ENCODE results near the gene ATRNL1. TPM values are rescaled to one million over a fixed set of nuclear protein-coding genes. Genes with fewer than 3 reads are reported as not detected.
"Not testable (repeated sequence)": the region's sequence is repeated elsewhere in the genome, so short reads cannot be mapped to it uniquely, and the experiment has no call there.

ATRNL1 gene
- polyA plus RNA-seq, 3 donors = 0.09 to 0.94 (median 0.34) TPM

DNA sequence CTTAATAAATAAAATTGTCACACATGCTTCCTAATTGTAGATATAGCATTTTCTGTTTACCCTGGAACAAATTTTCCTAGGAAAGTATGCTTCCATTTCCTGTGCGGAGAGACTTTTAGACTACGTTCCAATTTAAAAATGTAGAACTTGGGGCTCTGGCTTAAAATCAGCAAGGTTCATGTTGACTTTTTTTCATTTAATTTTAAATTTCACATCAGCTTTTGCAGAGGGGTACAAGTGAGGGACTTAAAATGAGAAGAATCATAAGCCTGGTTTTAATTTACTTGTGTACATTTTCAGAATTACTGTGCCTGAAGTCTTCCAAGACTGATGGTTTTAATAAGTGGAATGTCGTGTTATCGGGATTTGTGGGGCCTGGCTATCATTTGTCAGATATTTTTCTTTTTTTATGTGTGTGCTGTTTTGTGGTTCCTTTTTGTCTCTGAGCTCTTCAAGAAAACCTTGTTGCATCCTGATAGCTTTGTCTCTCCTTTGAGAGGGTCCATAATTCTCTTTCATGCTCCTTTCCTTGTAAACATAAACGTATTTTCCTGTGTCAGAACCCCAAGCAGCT is 8.8 kb upstream of the ATRNL1 start:
- H3K27ac ChIP-seq (ENCODE audit: low read depth, low read length) = no peak overlapping the region
- 69 to 85% (median 73%) methylated on average over 5 of the region's 5 CpGs for WGBS, 3 donors

DNA sequence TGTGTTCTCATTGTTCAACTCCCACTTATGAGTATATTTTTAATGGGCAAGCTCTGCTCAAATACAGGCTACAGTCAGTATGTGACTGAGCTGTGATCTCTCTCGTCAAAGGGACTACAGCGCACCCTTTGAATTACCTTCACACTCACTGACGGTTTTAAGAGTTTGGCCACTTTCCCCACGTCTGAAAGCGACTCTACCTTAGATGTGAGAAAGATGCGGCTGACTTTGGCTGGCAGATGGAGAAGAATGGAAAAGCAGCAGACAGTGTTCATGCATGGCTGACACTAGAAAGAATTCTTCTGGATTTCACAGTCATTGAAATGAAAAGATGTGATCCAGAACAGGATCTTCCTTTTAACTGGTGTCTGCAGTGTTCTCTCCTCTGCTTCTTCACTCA is 2.0 kb upstream of the ATRNL1 start:
- H3K27ac ChIP-seq (ENCODE audit: low read depth, low read length) = no peak overlapping the region

DNA sequence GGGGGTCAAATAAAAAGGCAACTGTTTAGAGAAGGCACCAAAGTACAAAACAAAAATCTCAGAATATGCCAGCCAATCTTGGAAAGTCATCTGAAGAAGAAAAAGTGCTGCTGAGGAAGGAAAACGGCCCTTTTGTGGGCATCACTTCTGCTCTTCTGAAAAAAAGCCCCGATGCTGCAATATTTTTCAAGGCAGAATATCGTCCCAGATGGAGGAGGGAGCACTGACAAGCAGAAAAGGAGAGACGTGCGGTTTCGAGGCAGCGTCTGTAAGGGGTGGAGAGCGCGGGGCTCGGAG is 959 bp upstream of the ATRNL1 start:
- H3K27ac ChIP-seq (ENCODE audit: low read depth, low read length) = no peak overlapping the region
- WGBS, 3 donors = 0 to 4% (median 3%) methylated on average over 10 of the region's 10 CpGs

More for the DNA sequence above, 2.0 kb upstream of the ATRNL1 start:
- WGBS, 3 donors = 80 to 91% (median 90%) methylated on average over 6 of the region's 6 CpGs

DNA sequence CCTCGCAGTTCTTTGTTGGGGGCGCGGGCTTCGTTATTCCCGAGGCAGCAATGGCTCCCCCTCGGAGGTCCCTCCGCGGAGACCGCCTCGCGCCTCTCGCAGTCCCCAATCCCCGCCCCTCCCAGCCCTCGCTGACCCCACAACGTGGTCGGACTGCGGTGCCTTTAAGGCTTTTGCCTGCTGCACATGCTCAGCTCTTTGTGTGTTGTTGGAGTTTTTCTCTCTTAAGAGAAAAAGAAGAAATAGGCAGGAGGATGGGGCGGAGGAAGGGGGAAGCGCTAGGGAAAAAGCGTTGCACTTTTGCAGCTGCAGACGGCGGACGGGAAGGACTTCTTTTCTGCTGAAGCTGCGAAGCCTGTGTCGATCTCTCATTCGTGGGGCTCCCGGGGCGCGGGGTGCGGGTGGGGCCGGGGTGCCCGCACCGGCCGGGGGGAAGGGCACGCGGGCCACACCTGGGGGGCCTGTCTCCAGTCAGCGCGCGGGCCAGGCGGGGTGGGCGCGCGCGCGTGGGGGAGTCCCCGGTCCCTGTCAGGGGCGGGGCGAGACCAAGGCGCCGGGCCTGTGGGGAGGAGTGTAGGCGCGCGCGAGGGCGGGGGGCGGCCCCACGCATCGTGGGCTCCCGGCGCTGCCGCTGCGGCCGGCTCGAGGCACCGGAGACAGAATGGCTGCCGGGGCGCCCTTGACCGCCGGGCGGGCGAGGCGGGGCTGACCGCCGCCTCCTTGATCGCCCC is 445 bp upstream of the ATRNL1 start:
- 0 to 1% (median 1%) methylated on average over 42 to 74 of the region's 75 CpGs for WGBS, 3 donors
- no peak overlapping the region for H3K27ac ChIP-seq (ENCODE audit: low read depth, low read length)

DNA sequence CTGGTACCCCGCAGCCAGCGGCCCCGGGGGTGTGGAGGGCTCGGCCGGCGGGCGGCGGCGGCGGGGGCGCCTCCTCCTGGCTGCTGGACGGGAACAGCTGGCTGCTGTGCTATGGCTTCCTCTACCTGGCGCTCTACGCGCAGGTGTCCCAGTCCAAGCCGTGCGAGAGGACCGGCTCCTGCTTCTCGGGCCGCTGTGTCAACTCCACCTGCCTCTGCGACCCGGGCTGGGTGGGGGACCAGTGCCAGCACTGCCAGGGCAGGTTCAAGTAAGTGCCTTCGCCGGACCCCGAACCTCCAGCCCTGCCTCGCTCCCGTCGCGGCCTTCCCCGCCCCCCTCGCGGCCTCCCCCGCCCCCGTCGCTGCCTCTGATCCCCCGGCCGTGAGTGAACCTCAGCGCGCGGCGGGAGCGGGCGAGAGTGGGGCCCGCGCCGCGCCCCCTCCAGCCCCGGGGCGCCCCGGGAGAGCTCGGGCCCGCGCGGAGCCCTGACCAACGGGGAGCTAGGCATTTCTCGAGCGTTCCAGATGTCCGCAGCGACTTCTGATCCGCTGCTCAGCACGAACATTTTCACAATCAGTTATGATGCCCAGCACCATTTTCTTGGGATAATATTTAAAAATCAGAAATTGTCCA is 727 bp downstream of the ATRNL1 start:
- 2% methylated on average over 45 to 61 of the region's 61 CpGs for WGBS, 3 donors
- H3K27ac ChIP-seq (ENCODE audit: low read depth, low read length) = no peak overlapping the region

DNA sequence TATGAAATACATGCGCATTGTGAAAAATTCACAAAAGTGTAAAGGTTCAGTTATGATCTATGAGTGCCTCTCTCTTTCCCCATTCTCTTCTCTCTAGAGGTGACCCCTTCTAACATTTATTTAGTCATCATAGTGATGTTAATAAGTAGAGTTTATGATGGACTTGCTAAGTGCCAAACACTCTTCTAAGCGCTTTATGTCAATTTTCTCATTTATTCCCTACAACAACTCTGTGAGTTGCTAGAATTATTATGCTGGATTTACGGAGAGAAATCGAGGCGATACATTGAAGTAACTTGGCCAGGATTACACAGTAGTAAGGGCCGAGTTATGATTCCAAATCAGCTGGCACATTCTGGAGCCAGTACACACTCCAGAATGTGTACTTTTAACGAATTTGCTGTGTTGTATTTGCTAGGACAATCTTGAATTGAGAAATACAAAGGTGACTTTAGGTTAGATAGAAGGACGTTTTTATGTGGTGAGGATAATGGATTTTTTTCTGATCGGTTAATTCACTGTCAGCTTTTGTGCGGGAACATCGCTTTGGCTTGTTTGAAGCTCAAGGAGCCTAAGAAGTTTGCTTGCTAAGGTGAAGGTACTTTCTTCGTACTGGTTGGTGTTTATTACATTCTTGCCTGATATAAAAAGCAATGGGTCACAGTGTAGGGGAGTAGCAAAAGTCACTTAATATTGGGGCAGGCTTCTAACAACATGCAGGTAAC is 1.4 kb downstream of the ATRNL1 start:
- WGBS, 3 donors = 30 to 60% (median 54%) methylated on average over 12 of the region's 12 CpGs
- H3K27ac ChIP-seq (ENCODE audit: low read depth, low read length) = no peak overlapping the region

DNA sequence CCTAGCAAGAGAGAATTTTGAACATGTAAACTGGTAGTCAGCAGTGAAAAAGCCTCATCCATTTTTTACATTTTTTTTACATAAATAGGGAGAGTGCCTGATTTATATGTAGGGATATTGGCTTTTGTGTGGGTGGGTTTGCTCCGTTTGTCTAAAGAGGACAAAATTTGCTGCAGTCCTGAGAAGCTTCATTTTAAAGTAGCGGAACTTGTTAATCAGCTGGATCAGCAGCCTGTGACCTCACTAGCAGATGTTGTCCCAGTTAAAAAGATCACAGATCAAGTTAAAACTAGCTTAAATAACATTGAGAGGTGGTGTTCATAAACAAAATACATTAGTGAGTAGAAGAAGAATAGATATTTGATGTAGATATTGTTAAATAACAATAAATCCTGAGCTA is 2.6 kb downstream of the ATRNL1 start:
- no peak overlapping the region for H3K27ac ChIP-seq (ENCODE audit: low read depth, low read length)
- 54 to 63% (median 57%) methylated on average over 2 of the region's 2 CpGs for WGBS, 3 donors

DNA sequence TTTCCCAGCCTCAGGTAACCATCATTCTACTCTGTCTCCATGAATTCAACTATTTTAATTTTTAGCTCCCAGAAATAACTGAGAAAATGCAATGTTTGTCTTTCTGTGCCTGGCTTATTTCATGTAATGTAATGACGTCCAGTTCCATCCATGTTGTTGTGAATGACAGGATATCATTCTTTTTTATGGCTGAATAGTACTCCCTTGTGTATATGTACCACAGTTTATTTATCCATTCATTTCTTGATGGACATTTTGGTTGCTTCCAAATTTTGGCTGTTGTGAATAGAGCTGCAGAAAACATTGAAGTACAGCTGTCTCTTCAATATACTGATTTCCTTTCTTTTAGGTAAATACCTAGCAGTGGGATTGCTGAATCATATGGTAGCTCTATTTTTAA is 10.5 kb downstream of the ATRNL1 start:
- no peak overlapping the region for H3K27ac ChIP-seq (ENCODE audit: low read depth, low read length)
- 75 to 84% (median 79%) methylated on average over 1 of the region's 1 CpG for WGBS, 3 donors

DNA sequence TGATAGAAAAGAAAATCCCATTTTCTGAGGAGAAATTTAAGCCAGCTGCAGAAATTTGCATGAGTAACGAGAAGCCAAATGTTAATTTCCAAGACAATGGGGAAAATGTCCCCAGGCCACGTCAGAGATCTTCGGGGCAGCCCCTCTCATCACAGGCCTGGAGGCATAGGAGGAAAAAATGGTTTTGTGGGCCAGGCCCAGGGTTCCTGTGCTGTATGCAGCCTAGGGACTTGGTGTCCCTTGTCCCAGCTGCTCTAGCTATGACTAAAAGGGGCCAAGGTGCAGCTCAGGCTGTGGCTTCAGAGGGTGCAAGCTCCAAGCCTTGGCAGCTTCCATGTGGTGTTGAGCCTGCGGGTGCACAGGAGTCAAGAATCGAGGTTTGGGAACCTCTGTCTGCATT is 12.2 kb downstream of the ATRNL1 start:
- H3K27ac ChIP-seq (ENCODE audit: low read depth, low read length) = not testable (repeated sequence)
- 86 to 93% (median 91%) methylated on average over 5 of the region's 5 CpGs for WGBS, 3 donors

DNA sequence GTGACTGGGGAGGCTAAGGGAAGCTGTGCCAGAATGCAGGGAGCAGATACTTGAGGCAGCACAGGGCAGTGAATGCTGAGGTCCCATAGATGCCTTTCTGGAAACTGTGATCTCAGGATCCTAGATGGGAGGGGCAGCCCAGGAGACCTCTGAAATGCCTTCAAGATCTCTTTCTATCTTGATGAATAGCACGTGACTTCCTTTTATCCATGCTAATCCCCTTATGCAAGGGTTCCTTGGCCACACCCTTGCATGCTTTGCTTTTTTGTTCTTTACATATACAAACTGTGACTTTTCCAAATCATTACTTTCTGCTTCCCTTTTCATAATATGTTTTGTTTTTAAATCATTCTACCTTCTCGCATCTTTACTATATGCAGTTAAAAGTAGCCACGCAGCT is 14.7 kb downstream of the ATRNL1 start:
- no peak overlapping the region for H3K27ac ChIP-seq (ENCODE audit: low read depth, low read length)
- WGBS, 3 donors = 84 to 91% (median 86%) methylated on average over 3 of the region's 3 CpGs

DNA sequence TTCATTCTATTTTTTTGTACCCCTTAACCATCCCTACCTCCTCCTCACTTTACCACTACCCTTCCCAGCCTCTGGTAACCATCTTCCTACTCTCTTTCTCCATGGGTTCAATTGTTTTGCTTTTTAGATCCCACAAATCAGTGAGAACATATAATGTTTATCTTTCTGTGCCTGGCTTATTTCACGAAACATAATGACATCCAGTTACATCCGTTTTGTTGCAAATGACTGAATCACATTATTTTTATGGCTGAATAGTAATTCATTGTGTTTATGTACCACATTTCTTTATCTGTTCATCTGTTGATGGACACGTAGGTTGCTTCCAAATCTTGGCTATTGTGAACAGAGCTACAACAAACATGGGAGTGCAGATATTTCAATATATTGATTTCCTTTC is 24.1 kb downstream of the ATRNL1 start:
- WGBS, 3 donors = 66 to 85% (median 76%) methylated on average over 3 of the region's 3 CpGs
- H3K27ac ChIP-seq (ENCODE audit: low read depth, low read length) = no peak overlapping the region

DNA sequence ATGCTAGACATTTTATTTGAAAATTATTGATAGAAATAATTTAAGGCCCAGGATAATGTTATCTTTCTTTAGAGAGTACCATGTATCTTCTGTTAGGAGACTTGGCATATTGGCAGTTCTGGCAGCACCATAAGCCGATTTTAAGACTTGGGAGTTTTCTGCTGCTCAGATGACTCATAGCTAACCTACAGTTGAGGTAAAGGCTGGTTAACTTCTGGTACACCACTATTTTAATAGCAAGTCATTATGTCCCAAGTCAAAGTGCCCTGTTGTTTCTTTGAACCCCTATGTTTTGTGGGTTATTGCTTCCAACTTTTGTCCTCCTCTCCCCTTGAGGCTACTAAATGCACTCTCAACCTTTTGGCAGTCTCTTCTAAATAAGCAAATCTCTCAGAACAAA is 25.2 kb downstream of the ATRNL1 start:
- WGBS, 3 donors = 68 to 74% (median 73%) methylated on average over 1 of the region's 1 CpG

DNA sequence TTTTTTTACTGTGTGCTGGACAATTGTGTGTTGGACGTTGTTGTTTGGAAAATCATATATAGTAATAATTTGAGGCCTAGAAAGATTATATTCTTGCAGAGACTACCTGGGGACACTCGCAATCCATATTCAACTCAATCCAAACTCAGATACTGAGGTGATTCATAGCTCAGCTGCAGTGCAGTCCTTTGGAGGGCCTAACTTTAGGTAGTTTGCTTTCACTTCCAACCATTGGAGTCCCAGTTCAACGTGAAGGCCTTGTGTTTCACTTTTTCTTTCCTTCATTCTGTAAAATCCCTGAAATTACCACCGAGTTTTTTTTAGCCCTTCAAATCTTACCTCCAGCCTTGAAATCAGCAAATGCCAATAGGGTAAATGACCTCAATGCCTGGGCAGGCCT is 32.3 kb downstream of the ATRNL1 start:
- 75 to 81% (median 75%) methylated on average over 4 of the region's 4 CpGs for WGBS, 3 donors

More for the DNA sequence above, 25.2 kb downstream of the ATRNL1 start:
- no peak overlapping the region for H3K27ac ChIP-seq (ENCODE audit: low read depth, low read length)

DNA sequence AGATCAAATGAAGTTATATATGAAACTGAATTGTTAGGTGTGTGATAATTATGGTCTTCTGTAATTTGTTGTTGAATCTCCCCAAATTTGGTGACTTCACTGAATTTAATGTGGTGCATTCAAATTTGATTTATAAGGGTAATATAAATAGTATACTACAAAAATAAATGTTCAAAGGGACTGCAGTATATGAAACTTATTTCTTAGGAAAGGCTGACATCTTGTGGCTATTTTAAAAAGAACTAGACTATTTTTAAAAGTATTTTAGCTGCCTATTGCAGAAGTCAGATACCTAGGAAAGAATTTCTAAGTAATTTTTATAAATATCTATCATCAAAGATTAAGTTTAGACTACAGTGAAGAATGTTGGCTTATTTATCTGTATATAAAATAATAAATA is 36.6 kb downstream of the ATRNL1 start:
- no peak overlapping the region for H3K27ac ChIP-seq (ENCODE audit: low read depth, low read length)

More for the DNA sequence above, 32.3 kb downstream of the ATRNL1 start:
- no peak overlapping the region for H3K27ac ChIP-seq (ENCODE audit: low read depth, low read length)

DNA sequence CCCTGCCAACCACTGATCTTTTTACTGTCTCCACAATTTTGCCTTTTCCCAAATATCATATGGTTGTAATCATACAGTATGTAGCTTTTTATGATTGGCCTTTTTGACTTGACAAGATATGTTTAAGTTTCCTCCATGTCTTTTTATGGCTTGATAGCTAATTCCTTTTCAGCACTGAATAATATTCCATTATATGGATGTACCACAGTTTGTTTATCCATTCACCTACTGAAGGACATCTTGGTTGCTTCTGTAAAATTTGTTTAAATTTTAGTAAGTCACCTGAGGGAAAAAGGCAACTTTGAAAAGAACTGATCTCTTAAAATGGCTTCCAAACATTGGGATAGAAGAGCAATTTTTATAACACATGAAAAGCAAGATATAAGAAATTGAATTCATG is 43.5 kb downstream of the ATRNL1 start:
- H3K27ac ChIP-seq (ENCODE audit: low read depth, low read length) = no peak overlapping the region

DNA sequence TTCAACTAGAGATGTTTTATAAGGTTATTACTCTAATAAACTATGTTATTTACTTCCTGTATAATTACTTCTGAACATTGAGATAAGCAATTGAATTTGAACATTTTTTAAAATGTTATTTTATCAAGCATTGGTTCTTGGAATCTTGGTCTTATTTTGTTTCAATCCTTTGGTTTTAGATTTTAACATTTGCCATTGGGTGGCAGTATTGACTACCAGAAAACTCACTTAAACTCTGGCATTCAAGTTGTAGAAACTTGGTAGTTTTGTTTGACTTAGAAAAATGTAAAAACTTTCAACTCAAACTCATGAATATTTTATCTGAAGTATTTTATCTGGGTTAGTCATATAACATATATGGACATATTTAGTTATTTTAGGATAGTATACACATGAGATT is 48.1 kb downstream of the ATRNL1 start:
- no peak overlapping the region for H3K27ac ChIP-seq (ENCODE audit: low read depth, low read length)

DNA sequence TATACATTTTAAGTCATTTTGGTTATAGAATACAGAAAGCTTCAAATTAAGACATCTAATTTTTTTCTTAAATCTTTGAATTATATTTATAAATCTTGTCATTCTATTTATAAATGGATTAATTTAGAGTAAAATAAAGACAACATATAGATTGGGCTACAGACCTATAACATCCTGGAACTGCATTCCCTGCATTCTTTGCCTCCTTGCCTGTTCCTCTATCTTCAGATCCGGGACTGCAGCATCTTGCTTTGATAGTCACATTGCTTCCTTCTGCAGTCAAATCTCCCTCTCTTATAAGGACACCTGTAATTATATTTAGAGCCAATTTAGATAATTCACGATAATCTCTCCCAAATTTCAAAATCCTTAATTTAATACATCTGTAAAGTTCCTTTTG is 64.2 kb downstream of the ATRNL1 start:
- 72 to 74% (median 72%) methylated on average over 2 of the region's 2 CpGs for WGBS, 3 donors
- H3K27ac ChIP-seq (ENCODE audit: low read depth, low read length) = no peak overlapping the region

DNA sequence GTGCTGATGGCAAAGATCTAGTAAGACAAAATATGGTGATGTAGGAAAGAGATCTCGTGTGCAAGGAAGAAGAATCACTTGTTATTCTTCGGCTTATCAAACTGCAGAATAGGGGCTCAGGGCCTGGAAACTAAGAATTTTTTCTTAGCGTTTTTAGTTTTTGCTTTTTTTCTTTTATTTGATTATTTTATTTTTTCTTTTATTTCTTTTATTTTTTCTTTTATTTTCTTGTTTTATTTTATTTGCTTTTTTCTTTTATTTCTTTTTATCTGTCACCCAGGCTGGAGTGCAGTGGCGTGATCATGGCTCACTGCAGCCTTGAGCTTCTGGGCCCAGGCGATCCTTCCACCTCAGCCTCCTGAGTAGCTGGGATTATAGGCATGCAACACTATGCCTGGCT is 70.0 kb downstream of the ATRNL1 start:
- no peak overlapping the region for H3K27ac ChIP-seq (ENCODE audit: low read depth, low read length)
- WGBS, 3 donors = 92 to 98% (median 94%) methylated on average over 5 of the region's 5 CpGs

DNA sequence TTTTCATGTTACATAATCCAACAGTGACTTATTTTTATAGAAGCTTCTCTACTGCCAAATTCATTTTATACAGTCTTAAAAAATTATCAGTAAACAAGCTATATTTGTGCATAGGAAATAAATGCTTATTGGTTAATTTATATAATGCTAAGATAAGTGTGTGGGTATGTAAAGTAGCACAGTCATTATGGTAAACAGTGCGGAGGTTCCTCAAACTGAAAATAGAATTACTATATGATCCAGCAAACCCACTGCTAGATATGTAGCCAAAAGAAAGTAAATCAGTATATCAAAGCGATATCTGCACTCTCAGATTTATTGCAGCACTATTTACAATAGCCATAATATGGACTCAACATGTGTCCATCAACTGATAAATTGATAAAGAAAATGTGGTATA is 71.1 kb downstream of the ATRNL1 start:
- no peak overlapping the region for H3K27ac ChIP-seq (ENCODE audit: low read depth, low read length)
- WGBS, 3 donors = 77 to 91% (median 78%) methylated on average over 2 of the region's 2 CpGs

DNA sequence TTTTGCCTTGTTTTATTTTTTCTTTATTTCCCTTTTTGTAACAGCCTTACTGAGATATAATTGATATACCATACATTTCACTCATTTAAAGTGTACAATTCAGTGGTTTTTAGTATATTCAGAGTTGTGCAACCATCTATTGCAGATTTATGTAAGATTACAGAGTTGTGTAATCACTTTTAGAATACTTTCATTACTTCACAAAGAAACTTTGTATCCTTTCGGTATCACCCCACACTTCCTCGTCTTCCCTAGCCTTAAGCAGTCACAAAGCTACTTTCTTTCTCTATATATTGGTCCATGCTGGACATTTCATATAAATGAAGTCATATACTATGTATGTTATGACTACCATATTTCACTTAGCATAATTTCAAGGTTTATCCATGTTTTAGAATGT is 74.6 kb downstream of the ATRNL1 start:
- 43 to 93% (median 54%) methylated on average over 2 of the region's 2 CpGs for WGBS, 3 donors
- H3K27ac ChIP-seq (ENCODE audit: low read depth, low read length) = no peak overlapping the region
